ENCODE measurements around the gene COMMD1.
A peak's percentile ranks its signal among the peaks of the same experiment; 100 is the strongest.

The COMMD1 gene

GRCh38 chr2:62007555-62007954 lies 102.1 kb downstream of the COMMD1 start (continued):
- TF ChIP-seq GFI1B (tag by site-specific recombination; IDR thresholded peaks at IDR 0.05) (no peak), YY2 (tag by site-specific recombination; IDR thresholded peaks at IDR 0.05) (no peak), SP2 (tag by site-specific recombination; IDR thresholded peaks at IDR 0.05) (no peak), ZNF670 (tag by site-specific recombination; IDR thresholded peaks at IDR 0.05; ENCODE audit: low read depth) (no peak), KLF16 (tag by site-specific recombination; IDR thresholded peaks at IDR 0.05) (no peak), MZF1 (tag by site-specific recombination; IDR thresholded peaks at IDR 0.05; ENCODE audit: borderline replicate concordance) (no peak), ZNF335 (tag by site-specific recombination; conservative IDR thresholded peaks at IDR 0.05) (no peak), ZNF645 (tag by site-specific recombination; IDR thresholded peaks at IDR 0.05) (no peak), ZNF10 (tag by site-specific recombination; IDR thresholded peaks at IDR 0.05) (no peak), ZNF654 (tag by site-specific recombination; IDR thresholded peaks at IDR 0.05; ENCODE audit: low read depth) (no peak)

GRCh38 chr2:62010632-62011256 lies 105.3 kb downstream of the COMMD1 start:
- H3K27ac ChIP-seq (ENCODE audit: extremely low read depth, low read depth, low read length), result no peak overlapping the region
- ChIA-PET POLR2A (no interaction called here), CTCF (interaction anchor here (0.5 kb wide), 1 partner anchor 215 kb away, joined by 3 read pairs; no protein-coding TSS in a partner anchor)

GRCh38 chr2:62013641-62014040 lies 108.2 kb downstream of the COMMD1 start:
- POLR2A ChIA-PET, result no interaction called here
- 0 out of 2 replicates have a peak, but pooled peaks have one; percentile 10 for TF ChIP-seq PRDM6 (tag by site-specific recombination; IDR thresholded peaks at IDR 0.05)
- no peak for TF ChIP-seq PBX3 (CRISPR knock-in tag; IDR thresholded peaks at IDR 0.05)
- no peak for TF ChIP-seq ZNF513 (tag by site-specific recombination; IDR thresholded peaks at IDR 0.05)
- no peak for TF ChIP-seq ZNF623 (tag by site-specific recombination; IDR thresholded peaks at IDR 0.05)
- no peaks in the 10 kb centered on the region for H3K36me3 ChIP-seq (ENCODE audit: control insufficient read depth in 2 of 2, insufficient read depth in 1 of 2, low read length in 2 of 2)

More at GRCh38 chr2:62010632-62011256, 105.3 kb downstream of the COMMD1 start:
- Histone ChIP-seq H3K9me3 (ENCODE audit: control insufficient read depth, insufficient read depth, low read depth, low read length) (no peaks in the 10 kb centered on the region), H3K4me1 (ENCODE audit: control insufficient read depth, insufficient read depth, low read length) (no peaks in the 10 kb centered on the region), H3K36me3 (ENCODE audit: control insufficient read depth in 2 of 2, insufficient read depth in 1 of 2, low read length in 2 of 2) (no peaks in the 10 kb centered on the region), H3K4me3 (ENCODE audit: low read depth, low read length) (no peak overlapping the region)
- TF ChIP-seq ZNF658 (tag by site-specific recombination; IDR thresholded peaks at IDR 0.05), result no peak

More at GRCh38 chr2:62013641-62014040, 108.2 kb downstream of the COMMD1 start:
- no peak overlapping the region for H3K4me3 ChIP-seq (ENCODE audit: low read depth, low read length)
- no peak overlapping the region for H3K27ac ChIP-seq (ENCODE audit: extremely low read depth, low read depth, low read length)
- no peaks in the 10 kb centered on the region for H3K4me1 ChIP-seq (ENCODE audit: control insufficient read depth, insufficient read depth, low read length)
- H3K9me3 ChIP-seq (ENCODE audit: control insufficient read depth, insufficient read depth, low read depth, low read length), result no peaks in the 10 kb centered on the region
- CTCF ChIA-PET, result interaction anchor here (1.2 kb wide), 1 partner anchor 14 kb away, joined by 3 read pairs; no protein-coding TSS in a partner anchor
